A549 (cell line): Measurements from ENCODE around the gene ARHGAP30. TPM values are rescaled to one million over a fixed set of nuclear protein-coding genes. Genes with fewer than 3 reads are reported as not detected.

Source experiments
- ATAC-seq, 2 experiments: fragments of 200-7000 bp in 1 of 2; fragments of >200 bp in 1 of 2; cut with Nextera tagmentation in 1 of 2; cut with Tn5 transposase in 1 of 2; 3 replicates each; pipeline versions ENCODE4 v1.8.0 to v1.9.1; 2018 to 2020; ENCODE audit warnings: mild to moderate bottlenecking in 1 of 2, moderate library complexity in 1 of 2
- CTCF ChIA-PET: fragments of 300-600 bp; sonication (Branson Sonifier 250); formaldehyde crosslinking; extraction: SDS; loops from one replicate; lab custom pipeline; 2021; ENCODE audit warnings: antibody characterized with exemption, inconsistent platforms; lab: Yijun Ruan, JAX
- POLR2A ChIA-PET: fragments of 350-600 bp; formaldehyde crosslinking; extraction: SDS; loops from one replicate; lab custom pipeline; 2021; ENCODE audit warnings: antibody characterized with exemption, inconsistent platforms; lab: Yijun Ruan, JAX
- DNase-seq, 2 experiments: peaks; one replicate each; pipeline versions ENCODE4 v3.0.0 to v3.0.0-alpha.2; 2011 to 2016; ENCODE audit warnings: low read depth in 1 of 2, low spot score in 1 of 2
- FAIRE-seq: peaks from 2 replicates; lab custom pipeline; 2011; peaks lifted over from hg19 to GRCh38; lab: Jason Lieb, UNC
- H3K27ac ChIP-seq, 2 experiments: fragments of >200 bp; sonication (Bioruptor Twin); formaldehyde crosslinking; 3 replicates each; pipeline ENCODE4 v1.5.1; 2016 to 2017
- H3K4me1 ChIP-seq: fragments of >200 bp; sonication (Bioruptor Twin); formaldehyde crosslinking; 3 replicates; pipeline ENCODE4 v1.6.1; 2016
- H3K4me2 ChIP-seq: fragments of >200 bp; sonication (Bioruptor Twin); formaldehyde crosslinking; 3 replicates; pipeline ENCODE4 v1.6.1; 2016
- H3K4me3 ChIP-seq: fragments of >200 bp; sonication (Bioruptor Twin); formaldehyde crosslinking; 3 replicates; pipeline ENCODE4 v1.5.1; 2016
- H3K9me3 ChIP-seq: fragments of >200 bp; sonication (Bioruptor Twin); formaldehyde crosslinking; 3 replicates; pipeline ENCODE4 v1.6.1; 2016
- ATOH8 ChIP-seq: fragments of 250-450 bp; sonication (Bioruptor Pico); IDR thresholded peaks from 2 replicates; pipeline ENCODE4 v1.5.0; 2020; ENCODE audit warnings: low read depth, mild to moderate bottlenecking, moderate library complexity
- BCL3 ChIP-seq: fragments of >200 bp; sonication (Bioruptor Twin); formaldehyde crosslinking; IDR thresholded peaks from 3 replicates; pipeline ENCODE4 v1.6.1; 2016
- BHLHE40 ChIP-seq: IDR thresholded peaks from 2 replicates; pipeline ENCODE4 v1.6.1; 2012; ENCODE audit warnings: low read depth, low read length, inconsistent platforms
- CBX2 ChIP-seq: fragments of 200-600 bp; sonication (generic); IDR thresholded peaks from 2 replicates; pipeline ENCODE4 v1.6.1; 2016; ENCODE audit warnings: low read depth, mild to moderate bottlenecking, borderline replicate concordance
- CHD4 ChIP-seq: fragments of 200-600 bp; sonication (generic); IDR thresholded peaks from 2 replicates; pipeline ENCODE4 v1.6.1; 2016; ENCODE audit warnings: antibody characterized with exemption, mild to moderate bottlenecking, borderline replicate concordance
- E2F6 ChIP-seq: IDR thresholded peaks from 2 replicates; pipeline ENCODE4 v1.6.1; 2012; ENCODE audit warnings: low read depth, borderline replicate concordance
- EHF ChIP-seq: fragments of 250-450 bp; sonication (Bioruptor Pico); IDR thresholded peaks from 2 replicates; pipeline ENCODE4 v1.5.0; 2020; ENCODE audit warnings: mild to moderate bottlenecking
- FOSB ChIP-seq: fragments of 250-450 bp; sonication (Bioruptor Pico); IDR thresholded peaks from 2 replicates; pipeline ENCODE4 v1.5.0; 2020; ENCODE audit warnings: mild to moderate bottlenecking, moderate library complexity
- FOSL2 ChIP-seq, 2 experiments: fragments of 450-650 bp in 1 of 2; fragments of >200 bp in 1 of 2; sonication (Bioruptor Twin) in 1 of 2; formaldehyde crosslinking; IDR thresholded peaks; 2 replicates each; pipeline versions ENCODE4 v1.5.0 to v1.6.1; 2016 to 2020; ENCODE audit warnings: mild to moderate bottlenecking in 1 of 2, moderate library complexity in 1 of 2
- HDAC2 ChIP-seq: fragments of 200-600 bp; sonication (generic); IDR thresholded peaks from 2 replicates; pipeline ENCODE4 v1.6.1; 2016
- HEYL ChIP-seq: fragments of 250-450 bp; sonication (Bioruptor Pico); IDR thresholded peaks from 2 replicates; pipeline ENCODE4 v1.8.0; 2021; ENCODE audit warnings: mild to moderate bottlenecking, moderate library complexity
- HMGXB4 ChIP-seq: fragments of 250-450 bp; sonication (Bioruptor Pico); IDR thresholded peaks from 2 replicates; pipeline ENCODE4 v1.5.0; 2021; ENCODE audit warnings: mild to moderate bottlenecking, moderate library complexity, borderline replicate concordance
- HOXB13 ChIP-seq: fragments of 250-450 bp; sonication (Bioruptor Pico); IDR thresholded peaks from 2 replicates; pipeline ENCODE4 v1.5.0; 2020; ENCODE audit warnings: low read depth, mild to moderate bottlenecking, moderate library complexity
- HOXB5 ChIP-seq: fragments of 250-450 bp; sonication (Bioruptor Pico); IDR thresholded peaks from 2 replicates; pipeline ENCODE4 v1.5.0; 2020; ENCODE audit warnings: mild to moderate bottlenecking, moderate library complexity
- JUN ChIP-seq, 2 experiments: fragments of >200 bp; sonication (Bioruptor Twin); formaldehyde crosslinking; IDR thresholded peaks; 2 replicates in 1 of 2; 3 replicates in 1 of 2; pipeline ENCODE4 v1.6.1; 2016 to 2017
- JUNB ChIP-seq: fragments of >200 bp; sonication (Bioruptor Twin); formaldehyde crosslinking; IDR thresholded peaks from 2 replicates; pipeline ENCODE4 v1.6.1; 2016
- KDM5A ChIP-seq: fragments of 200-600 bp; sonication (generic); IDR thresholded peaks from 2 replicates; pipeline ENCODE4 v1.6.1; 2016; ENCODE audit warnings: antibody characterized with exemption, mild to moderate bottlenecking
- MAFK ChIP-seq: fragments of 450-650 bp; IDR thresholded peaks from 2 replicates; pipeline ENCODE4 v1.6.1; 2014; ENCODE audit not compliant: partially characterized antibody
- MAX ChIP-seq: IDR thresholded peaks from 2 replicates; pipeline ENCODE4 v1.6.1; 2012
- MAZ ChIP-seq: fragments of 150-350 bp; IDR thresholded peaks from 2 replicates; pipeline ENCODE4 v1.6.1; 2014; ENCODE audit warnings: antibody characterized with exemption, low read depth, low read length, borderline replicate concordance
- NFE2L2 ChIP-seq: fragments of 150-350 bp; conservative IDR thresholded peaks from 2 replicates; pipeline ENCODE4 v1.6.1; 2014; ENCODE audit warnings: low read length
- NPAS2 ChIP-seq: fragments of 250-450 bp; sonication (Bioruptor Pico); IDR thresholded peaks from 2 replicates; pipeline ENCODE4 v1.8.0; 2022; ENCODE audit warnings: mild to moderate bottlenecking, moderate library complexity, borderline replicate concordance
- NR3C1 ChIP-seq: fragments of >200 bp; sonication (Bioruptor Twin); formaldehyde crosslinking; IDR thresholded peaks from 3 replicates; pipeline ENCODE4 v1.6.1; 2017
- POLR2A ChIP-seq: IDR thresholded peaks from 2 replicates; pipeline ENCODE4 v1.6.1; 2012; ENCODE audit warnings: mild to moderate bottlenecking, low read length
- RARB ChIP-seq: fragments of 250-450 bp; sonication (Bioruptor Pico); IDR thresholded peaks from 2 replicates; pipeline ENCODE4 v1.8.0; 2021; ENCODE audit warnings: mild to moderate bottlenecking, moderate library complexity
- RFX5 ChIP-seq: fragments of 450-650 bp; IDR thresholded peaks from 2 replicates; pipeline ENCODE4 v1.7.1; 2014; ENCODE audit warnings: antibody characterized with exemption, mild to moderate bottlenecking, moderate library complexity
- ZC3H11A ChIP-seq: fragments of 450-650 bp; IDR thresholded peaks from 2 replicates; pipeline ENCODE4 v1.6.1; 2014; ENCODE audit warnings: antibody characterized with exemption, mild to moderate bottlenecking
- ZNF302 ChIP-seq: fragments of 250-450 bp; sonication (Bioruptor Pico); IDR thresholded peaks from 2 replicates; pipeline ENCODE4 v1.9.0; 2021; ENCODE audit warnings: inconsistent platforms, mild to moderate bottlenecking, moderate library complexity
- WGBS: methylation state at CpG from one replicate; pipeline ENCODE4 v1.1.6; 2017; ENCODE audit errors: missing lambda C conversion rate; 5-methylcytosine and 5-hydroxymethylcytosine counted together
- polyA plus RNA-seq, 4 experiments: library from polyadenylated mRNA; depleted of rRNA in 3 of 4; stranded (reverse); fragments of >200 nt; fragmentation: RNase III in 1 of 4; extraction: RNeasy Plus Mini Kit Qiagen cat#74134 plus additional on column Dnase treatment in 1 of 4; gene quantifications; 2 replicates in 3 of 4; 3 replicates in 1 of 4; pipeline ENCODE4 v1.2.3, GENCODE V29; 2011 to 2017

ARHGAP30 gene
- polyA plus RNA-seq, 2 of the 4 experiments (the other 2 are of a cell fraction): 0.06 to 0.13 TPM

GRCh38 chr1:161114556-161114955, 44.9 kb upstream of the ARHGAP30 start:
- ATAC-seq (no peak), DNase-seq (no peak), FAIRE-seq (no peak)
- Histone ChIP-seq H3K4me2 (peak overlapping the region; percentile 70), H3K27ac (peak overlapping the region; percentile 49 to 97), H3K4me3 (peak overlapping the region; percentile 1; the same call in 2 of the 3 replicates), H3K4me1 (peaks cover 52% of the 10 kb centered on the region), H3K9me3 (no peaks in the 10 kb centered on the region)
- 85% methylated on average over 2 of the region's 2 CpGs for WGBS
- POLR2A ChIA-PET: no interaction called here
- CTCF ChIA-PET: interaction anchor here (0.6 to 6.1 kb wide), 3 partner anchors 16 to 782 kb away, joined by 3 to 40 read pairs (median 4); partner anchors contain the start of gene KLHDC9
- TF ChIP-seq CHD4 (no peak), HOXB5 (CRISPR knock-in tag) (no peak), HEYL (CRISPR knock-in tag) (no peak)
- TF ChIP-seq, all 56 proteins: peak for 0

- ATAC-seq (no peak), DNase-seq (no peak), FAIRE-seq (no peak)
- TF ChIP-seq EHF (CRISPR knock-in tag): no peak
- no peak for TF ChIP-seq HMGXB4 (CRISPR knock-in tag)
- TF ChIP-seq HOXB13 (CRISPR knock-in tag): no peak
- TF ChIP-seq MAX: no peak
- no peak for TF ChIP-seq ZNF302 (CRISPR knock-in tag)
- no peak for TF ChIP-seq CHD4
- TF ChIP-seq BHLHE40: no peak
- no peak for TF ChIP-seq RFX5
- TF ChIP-seq MAZ: no peak
- no peak for TF ChIP-seq NFE2L2
- TF ChIP-seq MAFK: no peak
- no peak for TF ChIP-seq ATOH8 (CRISPR knock-in tag)
- no peak for TF ChIP-seq HDAC2
- TF ChIP-seq NPAS2 (CRISPR knock-in tag): no peak
- no peak for TF ChIP-seq CBX2
- TF ChIP-seq FOSB (CRISPR knock-in tag): no peak
- Histone ChIP-seq H3K4me3 (no peak overlapping the region), H3K4me1 (peaks cover 46% of the 10 kb centered on the region), H3K27ac (peak overlapping the region; percentile 4 to 97; a peak in 3 of 6 replicates), H3K9me3 (no peaks in the 10 kb centered on the region), H3K4me2 (peak overlapping the region; percentile 70; the same call in 2 of the 3 replicates)
- ChIA-PET CTCF (interaction anchor here (1.5 to 6.1 kb wide), 2 partner anchors 16 to 124 kb away, joined by 4 to 40 read pairs; partner anchors contain the start of gene KLHDC9), POLR2A (no interaction called here)
- WGBS: 95% methylated on average over 1 of the region's 1 CpG
Measured at GRCh38 chr1:161113915-161114314, 44.2 kb upstream of the ARHGAP30 start.

- Histone ChIP-seq H3K9me3 (no peaks in the 10 kb centered on the region), H3K4me2 (no peak overlapping the region), H3K27ac (no peak overlapping the region), H3K4me3 (no peak overlapping the region), H3K4me1 (peaks cover 39% of the 10 kb centered on the region)
- ChIA-PET POLR2A (no interaction called here), CTCF (interaction anchor here (1.5 to 2.0 kb wide), 2 partner anchors 14 to 114 kb away, joined by 4 to 7 read pairs; no protein-coding TSS in a partner anchor)
- no peak for TF ChIP-seq E2F6
- TF ChIP-seq RARB (CRISPR knock-in tag): no peak
- no peak for TF ChIP-seq JUN (IDR thresholded peaks at IDR 0.05)
- TF ChIP-seq ZC3H11A: no peak
- TF ChIP-seq JUNB: no peak
- no peak for TF ChIP-seq HDAC2
- TF ChIP-seq POLR2A: no peak
- TF ChIP-seq HOXB5 (CRISPR knock-in tag): no peak
- no peak for TF ChIP-seq FOSL2 (IDR thresholded peaks at IDR 0.05)
- no peak for TF ChIP-seq FOSL2 (CRISPR knock-in tag; IDR thresholded peaks at IDR 0.05)
- no peak for TF ChIP-seq NR3C1
- TF ChIP-seq KDM5A: no peak
- no peak for TF ChIP-seq BCL3
- TF ChIP-seq NPAS2 (CRISPR knock-in tag): no peak
- WGBS: 94% methylated on average over 2 of the region's 2 CpGs
- DNase-seq: no peak
- FAIRE-seq: no peak
- ATAC-seq: no peak
Measured at GRCh38 chr1:161111527-161111926, 41.8 kb upstream of the ARHGAP30 start.
